ENCODE measurements around the gene SEMA6A. TPM values are rescaled to one million over a fixed set of nuclear protein-coding genes. Genes with fewer than 3 reads are reported as not detected.
A peak's percentile ranks its signal among the peaks of the same experiment; 100 is the strongest.

Gene SEMA6A
- total RNA-seq, 2 donors from 2014 or later, result 79.6 to 328 TPM

GRCh38 chr5:116578676-116579075 lies 4.1 kb upstream of the SEMA6A start:
- Mint-ChIP-seq H3K36me3 (ENCODE audit: low read depth) (no peaks in the 10 kb centered on the region), H3K27me3 (ENCODE audit: insufficient read depth) (peaks cover 12% of the 10 kb centered on the region), H3K27ac (no peak overlapping the region), H3K4me1 (peaks cover 15% of the 10 kb centered on the region), H3K9me3 (no peaks in the 10 kb centered on the region), H3K4me3 (no peak overlapping the region)
- Histone ChIP-seq H3K4me3 (ENCODE audit: low read length) (no peak overlapping the region), H3K27ac (ENCODE audit: low read depth, low read length) (no peak overlapping the region), H3K27me3 (ENCODE audit: control insufficient read depth, insufficient read depth, low read length, poor library complexity, severe bottlenecking) (no peaks in the 10 kb centered on the region), H3K4me1 (ENCODE audit: control insufficient read depth, insufficient read depth, low read length) (no peaks in the 10 kb centered on the region), H3K9ac (ENCODE audit: extremely low read depth, low read length, poor library complexity, severe bottlenecking) (no peak overlapping the region), H3K36me3 (ENCODE audit: control insufficient read depth, insufficient read depth, low read length) (no peaks in the 10 kb centered on the region), H3K9me3 (ENCODE audit: control insufficient read depth, low read length) (no peaks in the 10 kb centered on the region)
- 90 to 91% methylated on average over 3 of the region's 3 CpGs for WGBS, 2 experiments (ENCODE audit: insufficient coverage in 1 of 2, insufficient read length in 1 of 2)
- no peak for DNase-seq
- TF ChIP-seq, protein P1, sequence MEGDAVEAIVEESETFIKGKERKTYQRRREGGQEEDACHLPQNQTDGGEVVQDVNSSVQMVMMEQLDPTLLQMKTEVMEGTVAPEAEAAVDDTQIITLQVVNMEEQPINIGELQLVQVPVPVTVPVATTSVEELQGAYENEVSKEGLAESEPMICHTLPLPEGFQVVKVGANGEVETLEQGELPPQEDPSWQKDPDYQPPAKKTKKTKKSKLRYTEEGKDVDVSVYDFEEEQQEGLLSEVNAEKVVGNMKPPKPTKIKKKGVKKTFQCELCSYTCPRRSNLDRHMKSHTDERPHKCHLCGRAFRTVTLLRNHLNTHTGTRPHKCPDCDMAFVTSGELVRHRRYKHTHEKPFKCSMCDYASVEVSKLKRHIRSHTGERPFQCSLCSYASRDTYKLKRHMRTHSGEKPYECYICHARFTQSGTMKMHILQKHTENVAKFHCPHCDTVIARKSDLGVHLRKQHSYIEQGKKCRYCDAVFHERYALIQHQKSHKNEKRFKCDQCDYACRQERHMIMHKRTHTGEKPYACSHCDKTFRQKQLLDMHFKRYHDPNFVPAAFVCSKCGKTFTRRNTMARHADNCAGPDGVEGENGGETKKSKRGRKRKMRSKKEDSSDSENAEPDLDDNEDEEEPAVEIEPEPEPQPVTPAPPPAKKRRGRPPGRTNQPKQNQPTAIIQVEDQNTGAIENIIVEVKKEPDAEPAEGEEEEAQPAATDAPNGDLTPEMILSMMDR (conservative IDR thresholded peaks at IDR 0.05), result no peak

DNA sequence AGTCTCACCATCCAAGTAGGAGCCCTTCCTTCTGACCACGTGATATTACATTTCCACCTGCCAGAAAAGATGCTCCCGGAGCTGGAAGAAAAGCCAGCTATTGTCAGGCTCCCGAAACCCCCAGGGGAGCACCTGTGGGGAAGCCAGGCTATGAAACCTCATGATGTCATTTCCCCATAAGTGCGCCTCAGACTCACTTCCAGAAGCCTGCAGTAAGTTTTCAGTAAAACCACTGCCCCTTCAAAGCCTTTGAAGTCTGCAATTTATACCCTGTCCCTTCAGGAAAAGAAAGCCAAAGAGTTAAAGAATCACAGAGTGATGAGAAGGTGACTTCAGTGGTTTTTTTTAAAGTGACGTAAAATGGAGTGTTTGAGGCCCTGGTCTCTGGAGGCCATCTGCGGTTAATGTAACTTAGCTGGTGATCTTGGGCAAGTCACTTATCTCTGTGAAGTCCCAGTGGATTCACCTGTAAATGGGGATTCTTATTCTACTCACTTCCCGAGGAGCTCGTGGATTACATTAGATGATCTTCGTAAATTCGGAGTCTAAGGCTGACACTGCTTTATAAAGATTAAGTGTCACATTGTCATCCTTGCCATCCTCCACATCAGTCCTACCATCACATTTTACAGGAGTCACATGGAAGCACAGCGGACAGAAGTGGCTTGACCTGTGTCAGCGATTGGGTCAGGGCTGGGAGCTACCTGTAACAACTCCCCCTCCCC lies 2.6 kb upstream of the SEMA6A start:
- peaks cover 9% of the 10 kb centered on the region for H3K27me3 Mint-ChIP-seq (ENCODE audit: insufficient read depth)
- Histone ChIP-seq H3K4me1 (ENCODE audit: control insufficient read depth, insufficient read depth, low read length) (no peaks in the 10 kb centered on the region), H3K9ac (ENCODE audit: extremely low read depth, low read length, poor library complexity, severe bottlenecking) (no peak overlapping the region), H3K36me3 (ENCODE audit: control insufficient read depth, insufficient read depth, low read length) (no peaks in the 10 kb centered on the region), H3K4me3 (ENCODE audit: low read length) (no peak overlapping the region), H3K9me3 (ENCODE audit: control insufficient read depth, low read length) (no peaks in the 10 kb centered on the region), H3K27ac (ENCODE audit: low read depth, low read length) (no peak overlapping the region), H3K27me3 (ENCODE audit: control insufficient read depth, insufficient read depth, low read length, poor library complexity, severe bottlenecking) (no peaks in the 10 kb centered on the region)
- TF ChIP-seq, protein P1 (conservative IDR thresholded peaks at IDR 0.05), result no peak
- no peak overlapping the region for H3K27ac Mint-ChIP-seq
- peaks cover 15% of the 10 kb centered on the region for H3K4me1 Mint-ChIP-seq
- WGBS, 2 experiments (ENCODE audit: insufficient coverage in 1 of 2, insufficient read length in 1 of 2), result 83 to 92% methylated on average over 7 to 12 of the region's 12 CpGs
- no peaks in the 10 kb centered on the region for H3K9me3 Mint-ChIP-seq
- peak overlapping the region; percentile 100 for H3K4me3 Mint-ChIP-seq
- H3K36me3 Mint-ChIP-seq (ENCODE audit: low read depth), result peaks cover 9% of the 10 kb centered on the region
- DNase-seq, result peak; percentile 69

- H3K27ac ChIP-seq (ENCODE audit: low read depth, low read length), result peak overlapping the region; percentile 75
- H3K36me3 ChIP-seq (ENCODE audit: control insufficient read depth, insufficient read depth, low read length), result no peaks in the 10 kb centered on the region
- peak overlapping the region; percentile 52 for H3K9ac ChIP-seq (ENCODE audit: extremely low read depth, low read length, poor library complexity, severe bottlenecking)
- no peaks in the 10 kb centered on the region for H3K9me3 ChIP-seq (ENCODE audit: control insufficient read depth, low read length)
- WGBS, 2 experiments (ENCODE audit: insufficient coverage in 1 of 2, insufficient read length in 1 of 2), result 0 to 1% methylated on average over 4 to 43 of the region's 44 CpGs
- H3K36me3 Mint-ChIP-seq (ENCODE audit: low read depth), result peaks cover 15% of the 10 kb centered on the region
- no peaks in the 10 kb centered on the region for H3K4me1 ChIP-seq (ENCODE audit: control insufficient read depth, insufficient read depth, low read length)
- H3K27ac Mint-ChIP-seq, result peak overlapping the region; percentile 99
- H3K4me1 Mint-ChIP-seq, result peaks cover 16% of the 10 kb centered on the region
- TF ChIP-seq, protein P1 (conservative IDR thresholded peaks at IDR 0.05), result peak; percentile 91
- H3K4me3 ChIP-seq (ENCODE audit: low read length), result peak overlapping the region; percentile 94
- no peaks in the 10 kb centered on the region for H3K9me3 Mint-ChIP-seq
- peak; percentile 96 for DNase-seq
- H3K27me3 Mint-ChIP-seq (ENCODE audit: insufficient read depth), result peaks cover 6% of the 10 kb centered on the region
- peak overlapping the region; percentile 100 for H3K4me3 Mint-ChIP-seq
- H3K27me3 ChIP-seq (ENCODE audit: control insufficient read depth, insufficient read depth, low read length, poor library complexity, severe bottlenecking), result no peaks in the 10 kb centered on the region
These were observed 1.6 kb upstream of the SEMA6A start for GRCh38 chr5:116576053-116576713.
